GM19455 (cell line): Measurements from ENCODE around the gene ADAMTS14.

Experiments used
- ATAC-seq: cut with Tn5 transposase; IDR thresholded peaks from one replicate; pipeline ENCODE4 v1.9.1; 2021; ENCODE audit not compliant: unreplicated experiment

Gene ADAMTS14

GRCh38 chr10:70690589-70690988 is 18.3 kb downstream of the ADAMTS14 start:
- no peak for ATAC-seq

GRCh38 chr10:70691611-70692010 is 19.3 kb downstream of the ADAMTS14 start:
- ATAC-seq, result no peak

- ATAC-seq, result no peak
Measured at GRCh38 chr10:70692043-70692603, 19.8 kb downstream of the ADAMTS14 start.

- ATAC-seq, result no peak
Measured at GRCh38 chr10:70693619-70694335, 21.5 kb downstream of the ADAMTS14 start.

- no peak for ATAC-seq
Measured at GRCh38 chr10:70694418-70695141, 22.3 kb downstream of the ADAMTS14 start.

- ATAC-seq, result no peak
Measured at GRCh38 chr10:70695241-70696030, 23.1 kb downstream of the ADAMTS14 start.

DNA sequence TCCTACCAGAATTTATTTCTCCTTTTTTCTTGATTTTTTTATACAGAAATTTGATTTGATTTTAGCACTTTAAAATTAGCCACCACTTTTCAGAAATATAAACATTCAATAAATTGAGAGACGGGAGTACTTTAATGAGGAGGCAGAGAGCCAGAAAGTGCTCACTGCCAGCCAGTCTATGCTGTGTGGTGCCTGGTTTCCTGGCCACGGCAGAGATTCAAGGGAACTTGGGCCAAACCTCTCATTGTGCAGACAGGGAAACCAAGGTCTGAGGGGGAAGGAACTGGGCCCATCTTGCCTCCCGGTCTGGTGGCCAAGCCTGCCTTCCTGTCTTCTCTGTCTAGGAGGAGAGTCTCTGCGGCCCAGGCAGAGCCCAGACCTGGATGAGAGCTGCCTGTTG is 25.9 kb downstream of the ADAMTS14 start:
- no peak for ATAC-seq

GRCh38 chr10:70699063-70699658 is 26.9 kb downstream of the ADAMTS14 start:
- no peak for ATAC-seq

DNA sequence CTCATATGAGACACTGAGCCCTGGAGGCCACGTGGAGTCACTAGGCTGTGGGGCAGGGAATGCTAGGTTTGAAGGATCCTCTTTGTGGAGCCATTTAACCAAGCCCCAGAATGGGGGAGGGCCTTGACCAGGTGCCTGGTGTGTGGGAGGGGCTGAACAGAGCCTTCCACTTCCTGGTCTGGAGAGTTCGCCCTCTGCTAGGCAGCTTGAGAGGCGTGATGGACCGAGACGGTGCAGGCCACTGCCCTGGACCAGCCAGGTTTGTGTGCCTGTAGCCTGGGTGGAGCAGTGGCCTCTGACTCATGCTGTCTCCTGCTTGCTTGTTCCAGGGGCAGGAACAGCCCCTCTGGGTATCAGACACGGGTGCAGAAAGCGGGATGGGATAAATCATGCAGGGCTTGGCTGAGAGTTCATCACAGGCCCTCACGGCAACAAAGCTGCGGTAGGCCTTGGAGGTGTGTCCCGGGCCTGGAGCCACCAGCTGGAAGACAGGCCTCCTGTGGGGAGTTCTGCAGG is 27.4 kb downstream of the ADAMTS14 start:
- no peak for ATAC-seq

DNA sequence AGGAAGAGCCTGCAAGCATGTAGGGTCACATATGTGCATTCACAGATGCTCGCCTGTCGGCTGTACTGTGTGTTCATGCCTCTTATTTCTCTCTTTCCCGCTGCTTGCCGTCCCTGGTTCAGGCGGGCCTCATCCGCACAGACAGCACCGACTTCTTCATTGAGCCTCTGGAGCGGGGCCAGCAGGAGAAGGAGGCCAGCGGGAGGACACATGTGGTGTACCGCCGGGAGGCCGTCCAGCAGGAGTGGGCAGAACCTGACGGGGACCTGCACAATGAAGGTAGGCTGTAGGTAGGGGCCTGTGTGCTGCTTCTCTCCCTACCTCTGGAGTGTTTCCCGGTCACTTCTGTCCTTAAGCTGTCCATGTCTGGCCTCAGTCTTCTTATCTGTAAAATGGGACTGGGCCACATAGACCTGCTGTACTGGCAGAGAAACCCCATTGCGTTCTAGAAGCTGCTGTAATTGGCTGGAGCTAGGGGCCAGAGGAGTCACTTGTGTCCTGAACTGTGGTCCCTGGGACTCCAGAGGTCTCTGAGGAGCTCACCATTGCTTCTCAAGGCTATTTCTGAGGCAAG is 30.0 kb downstream of the ADAMTS14 start:
- no peak for ATAC-seq

GRCh38 chr10:70704211-70704610 is 31.9 kb downstream of the ADAMTS14 start:
- ATAC-seq, result no peak

- no peak for ATAC-seq
Measured at GRCh38 chr10:70705121-70705861, 33.0 kb downstream of the ADAMTS14 start.

DNA sequence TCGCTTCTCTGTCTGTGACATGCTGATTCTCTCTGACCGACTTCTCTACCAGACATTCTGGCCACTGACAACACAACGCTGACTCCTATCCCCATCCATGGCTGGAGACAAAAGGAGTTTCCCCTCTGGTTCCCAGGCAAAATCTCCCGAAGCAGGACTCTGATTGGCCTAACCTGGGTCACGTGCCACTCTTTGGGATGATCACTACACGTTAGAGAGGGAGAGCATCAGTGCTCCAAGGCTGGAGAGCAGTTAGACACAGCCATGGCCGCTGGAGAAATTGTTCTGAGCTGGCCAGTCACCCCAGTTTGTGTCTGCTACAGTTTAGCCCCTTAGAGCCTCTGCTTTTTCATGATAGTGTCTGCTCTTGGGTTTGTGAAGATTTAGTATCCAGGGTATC is 38.9 kb downstream of the ADAMTS14 start:
- no peak for ATAC-seq

GRCh38 chr10:70711911-70712310 is 39.6 kb downstream of the ADAMTS14 start:
- no peak for ATAC-seq

DNA sequence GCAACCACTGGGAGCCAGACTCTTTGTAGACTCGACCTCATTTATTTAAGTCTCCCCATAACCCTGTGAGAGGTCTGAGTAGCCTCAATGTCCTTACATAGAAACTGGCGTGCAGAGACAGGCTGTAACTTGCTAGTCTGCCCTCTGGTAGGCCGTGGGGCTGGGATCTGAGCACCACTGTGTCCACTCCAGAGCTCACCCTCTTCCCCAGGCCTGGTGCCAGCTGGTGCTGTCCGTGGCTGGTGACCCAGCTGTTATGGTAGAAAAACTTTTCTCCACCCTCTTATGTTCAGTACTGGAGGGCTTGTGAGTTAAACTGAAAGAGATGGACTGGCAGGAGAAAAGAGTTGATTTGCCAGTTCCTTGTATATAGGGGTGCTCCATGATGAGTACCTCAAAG is 41.9 kb downstream of the ADAMTS14 start:
- ATAC-seq, result no peak

DNA sequence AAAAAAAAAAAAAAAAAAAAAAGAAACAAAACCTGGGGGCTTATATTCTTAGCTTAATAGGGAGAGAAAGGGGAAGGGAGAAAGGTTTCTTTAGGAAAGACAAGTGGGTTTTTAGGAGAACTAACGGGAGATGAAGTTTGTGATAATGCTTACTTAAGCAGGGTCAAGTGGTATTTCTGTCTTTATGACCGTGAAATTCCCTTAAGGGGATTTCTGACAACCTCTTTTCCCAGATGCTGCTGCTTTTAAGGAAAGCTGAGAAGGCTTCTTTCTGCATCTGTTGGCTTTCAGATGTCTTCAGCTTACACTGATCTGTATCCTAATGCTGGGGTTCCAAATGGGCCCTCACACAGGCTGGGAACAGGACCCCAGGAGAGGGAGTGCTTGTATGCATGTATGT is 42.6 kb downstream of the ADAMTS14 start:
- ATAC-seq, result no peak

DNA sequence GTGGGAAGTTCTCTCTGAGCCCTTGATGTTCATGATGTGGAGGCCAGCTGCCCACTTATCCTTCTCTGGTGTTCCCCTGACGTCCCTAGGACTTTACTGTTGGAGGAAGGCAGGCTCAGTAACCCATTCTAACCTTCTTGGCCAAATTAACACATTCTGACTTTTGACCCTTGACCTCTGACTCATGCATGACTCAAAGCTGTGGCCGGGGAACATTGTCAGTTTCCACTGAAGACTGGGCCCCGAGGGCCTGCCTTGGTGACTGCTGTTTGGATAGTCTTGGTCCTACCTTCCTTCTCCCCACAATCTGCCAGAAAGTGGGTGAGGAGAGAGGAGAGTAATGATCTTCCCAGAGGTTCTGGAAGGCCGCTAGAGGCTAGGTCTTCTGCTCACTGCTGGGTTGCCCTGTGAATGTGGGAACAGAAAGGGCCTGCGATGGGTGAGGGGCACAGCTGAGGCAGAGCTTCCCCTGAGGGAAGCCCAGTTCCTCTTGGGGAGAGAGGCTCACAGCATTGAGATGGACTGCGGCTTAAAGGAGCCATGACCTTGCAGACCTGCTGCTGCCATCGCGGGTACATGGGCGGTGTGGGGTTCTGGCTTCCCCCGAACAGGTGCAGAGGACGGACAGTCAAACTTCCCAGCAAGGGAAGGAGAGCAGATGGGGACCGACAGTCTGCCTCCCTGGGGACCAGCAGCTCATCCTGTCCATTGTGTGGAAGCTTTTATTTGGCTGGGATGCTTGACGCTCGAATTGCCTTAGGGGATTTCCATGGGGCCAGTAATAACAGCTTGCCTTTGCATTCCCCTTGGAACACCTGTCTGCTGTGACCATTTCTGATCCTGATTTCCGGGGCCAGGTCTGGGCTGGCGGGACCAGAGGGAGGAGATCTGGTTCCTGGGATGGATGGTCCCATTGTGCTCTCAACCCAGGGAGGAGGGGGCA is 43.8 kb downstream of the ADAMTS14 start:
- no peak for ATAC-seq

DNA sequence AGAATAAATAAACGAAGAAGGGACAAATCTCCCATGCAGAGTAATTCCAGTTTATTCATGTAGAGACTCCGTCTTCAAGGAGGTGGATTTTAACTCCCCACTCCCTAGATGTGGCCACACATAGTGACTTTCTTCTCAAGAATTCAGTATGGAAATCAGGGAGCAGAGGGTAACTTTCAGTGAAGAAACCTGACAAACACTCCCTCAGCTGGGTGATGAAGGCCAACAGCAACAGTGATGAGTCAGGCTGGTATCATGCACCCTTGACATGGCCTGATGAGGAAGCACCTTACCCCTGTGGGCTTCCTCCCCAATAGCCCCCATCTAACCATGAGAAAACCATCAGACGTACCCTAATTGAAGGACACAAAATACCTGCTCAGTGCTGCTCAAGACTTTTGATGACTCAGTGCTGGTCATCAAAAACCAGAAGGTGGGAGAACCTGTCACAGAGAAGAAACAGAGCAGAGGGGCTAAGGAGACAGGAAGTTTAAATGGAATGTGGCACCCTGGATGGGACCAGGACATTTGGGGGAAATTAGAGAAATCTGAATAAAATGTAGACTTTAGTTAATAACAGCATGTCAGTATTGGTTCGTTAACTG is 50.6 kb downstream of the ADAMTS14 start:
- ATAC-seq, result no peak
